D721Med (cell line): Measurements from ENCODE around the gene SMC3.

Experiments used
- DNase-seq: peaks from one replicate; pipeline ENCODE4 v3.0.0; 2011; ENCODE audit warnings: low spot score; ENCODE audit not compliant: insufficient read length
- FAIRE-seq: peaks from 2 replicates; lab custom pipeline; 2011; peaks lifted over from hg19 to GRCh38; lab: Jason Lieb, UNC
- TF ChIP-seq, protein P1 (sequence below): IDR thresholded peaks from 2 replicates; pipeline ENCODE4 v1.5.1; 2012; ENCODE audit warnings: mild to moderate bottlenecking, control low read depth; ENCODE audit not compliant: insufficient read depth; ENCODE audit errors: missing control alignments

SMC3 gene

DNA sequence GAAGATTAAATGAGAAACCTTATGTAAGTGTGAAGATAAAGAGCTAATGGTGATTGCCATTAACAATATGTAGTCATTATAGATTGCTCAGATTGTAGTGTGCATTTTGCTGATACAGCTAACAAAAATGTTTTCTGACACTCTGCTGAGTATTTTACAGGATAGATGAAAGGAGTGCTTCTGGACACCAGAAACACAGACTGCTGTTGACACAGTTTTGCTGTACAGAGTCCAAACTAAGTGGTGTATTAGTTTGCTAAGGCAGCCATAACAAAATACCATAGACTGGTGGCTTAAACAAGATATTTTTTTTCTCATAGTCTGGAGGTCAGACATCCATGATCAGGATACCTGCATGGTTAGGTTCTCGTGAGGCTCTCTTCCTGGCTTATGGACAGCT is 2.2 kb downstream of the SMC3 start:
- FAIRE-seq (no peak), DNase-seq (no peak)
- TF ChIP-seq, protein P1, sequence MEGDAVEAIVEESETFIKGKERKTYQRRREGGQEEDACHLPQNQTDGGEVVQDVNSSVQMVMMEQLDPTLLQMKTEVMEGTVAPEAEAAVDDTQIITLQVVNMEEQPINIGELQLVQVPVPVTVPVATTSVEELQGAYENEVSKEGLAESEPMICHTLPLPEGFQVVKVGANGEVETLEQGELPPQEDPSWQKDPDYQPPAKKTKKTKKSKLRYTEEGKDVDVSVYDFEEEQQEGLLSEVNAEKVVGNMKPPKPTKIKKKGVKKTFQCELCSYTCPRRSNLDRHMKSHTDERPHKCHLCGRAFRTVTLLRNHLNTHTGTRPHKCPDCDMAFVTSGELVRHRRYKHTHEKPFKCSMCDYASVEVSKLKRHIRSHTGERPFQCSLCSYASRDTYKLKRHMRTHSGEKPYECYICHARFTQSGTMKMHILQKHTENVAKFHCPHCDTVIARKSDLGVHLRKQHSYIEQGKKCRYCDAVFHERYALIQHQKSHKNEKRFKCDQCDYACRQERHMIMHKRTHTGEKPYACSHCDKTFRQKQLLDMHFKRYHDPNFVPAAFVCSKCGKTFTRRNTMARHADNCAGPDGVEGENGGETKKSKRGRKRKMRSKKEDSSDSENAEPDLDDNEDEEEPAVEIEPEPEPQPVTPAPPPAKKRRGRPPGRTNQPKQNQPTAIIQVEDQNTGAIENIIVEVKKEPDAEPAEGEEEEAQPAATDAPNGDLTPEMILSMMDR, result no peak

DNA sequence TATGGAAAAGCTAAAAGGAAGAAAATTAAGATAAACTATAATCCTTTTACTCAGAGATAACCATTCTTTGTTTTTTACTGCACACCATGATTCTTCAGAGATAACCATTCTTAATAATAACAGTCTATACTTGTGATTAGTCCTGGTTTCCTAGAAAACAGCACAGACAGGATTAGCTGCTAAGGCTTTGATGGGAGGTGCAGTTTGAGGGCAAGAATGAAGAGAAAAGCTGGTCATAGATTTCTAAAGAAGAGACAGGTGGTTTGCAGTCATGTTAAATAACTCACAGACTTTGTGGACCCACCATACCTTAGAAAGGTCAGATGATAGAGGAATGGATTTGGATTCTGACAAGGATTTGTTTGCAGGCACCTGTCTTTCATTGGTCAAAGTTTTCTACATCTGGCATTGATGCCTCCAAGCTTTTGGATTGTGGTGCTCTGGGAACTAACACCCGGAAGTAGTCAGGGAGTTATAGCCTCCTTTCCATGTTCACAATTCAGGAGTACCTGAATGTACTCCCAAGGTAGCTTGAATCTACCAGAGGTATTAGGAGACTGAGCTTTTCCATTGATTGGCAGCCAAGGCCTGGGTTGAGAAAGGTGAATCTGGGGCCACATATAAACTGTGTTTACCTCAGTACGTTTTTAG is 3.7 kb downstream of the SMC3 start:
- DNase-seq, result no peak
- FAIRE-seq, result no peak

DNA sequence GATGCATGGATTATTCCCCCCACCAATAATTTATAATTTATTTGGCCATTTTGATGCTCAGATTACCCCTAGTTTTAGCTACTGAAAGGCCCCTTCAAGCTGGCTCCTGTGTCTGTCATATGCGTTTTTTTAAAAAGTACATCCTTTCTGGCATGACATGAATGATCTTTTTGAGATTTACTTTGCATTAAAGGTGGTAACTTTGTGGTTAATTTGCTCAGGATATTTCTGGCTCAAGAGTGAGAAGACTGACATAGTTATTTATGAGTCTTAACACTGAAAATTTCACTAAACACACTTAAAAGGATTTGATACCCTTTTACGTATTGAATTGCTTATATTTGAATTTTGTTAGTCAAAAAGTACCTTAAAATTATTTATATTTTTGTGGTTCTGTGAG is 5.4 kb downstream of the SMC3 start:
- no peak for FAIRE-seq
- DNase-seq, result no peak
- TF ChIP-seq, protein P1, result no peak

More for the DNA sequence above, 3.7 kb downstream of the SMC3 start:
- TF ChIP-seq, protein P1, result no peak

DNA sequence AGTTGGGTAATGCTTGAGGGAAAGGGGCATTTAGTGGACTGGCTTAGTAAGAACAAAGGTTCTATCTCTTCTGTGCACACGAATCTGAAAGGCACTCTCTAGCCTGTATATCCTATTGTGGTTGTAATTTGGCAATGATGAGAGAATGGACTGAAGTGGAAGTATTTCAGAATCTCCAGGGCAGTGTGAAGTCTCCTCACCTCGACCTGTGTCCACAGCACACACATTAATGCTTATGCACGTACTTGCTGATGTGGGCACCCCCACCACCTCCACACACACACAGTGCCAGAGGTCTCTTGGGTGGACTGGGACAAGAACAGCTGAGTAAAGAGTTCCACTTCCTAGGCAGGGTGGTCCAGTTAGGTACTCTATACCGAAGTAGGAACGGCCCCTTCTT is 6.9 kb downstream of the SMC3 start:
- DNase-seq (no peak), FAIRE-seq (no peak)
- TF ChIP-seq, protein P1, result no peak

DNA sequence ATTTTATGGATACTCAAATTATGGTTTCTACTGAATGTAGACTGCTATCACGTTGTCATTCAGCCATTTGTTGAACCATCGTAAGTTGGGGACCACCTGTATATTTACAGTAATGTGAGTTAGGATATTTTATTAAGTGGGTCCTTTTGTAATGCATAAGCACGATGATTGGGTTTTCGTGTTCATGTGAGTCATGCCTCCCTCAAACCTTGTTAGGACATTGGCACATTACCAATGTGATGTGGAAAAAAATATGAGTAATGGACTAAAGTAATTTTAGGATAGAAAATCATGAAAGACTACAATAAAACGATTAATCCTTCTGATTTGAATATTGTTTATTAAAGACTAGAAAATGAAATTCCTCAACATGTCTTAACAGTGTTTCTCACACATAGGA is 8.7 kb downstream of the SMC3 start:
- DNase-seq (no peak), FAIRE-seq (no peak)
- TF ChIP-seq, protein P1, result no peak

DNA sequence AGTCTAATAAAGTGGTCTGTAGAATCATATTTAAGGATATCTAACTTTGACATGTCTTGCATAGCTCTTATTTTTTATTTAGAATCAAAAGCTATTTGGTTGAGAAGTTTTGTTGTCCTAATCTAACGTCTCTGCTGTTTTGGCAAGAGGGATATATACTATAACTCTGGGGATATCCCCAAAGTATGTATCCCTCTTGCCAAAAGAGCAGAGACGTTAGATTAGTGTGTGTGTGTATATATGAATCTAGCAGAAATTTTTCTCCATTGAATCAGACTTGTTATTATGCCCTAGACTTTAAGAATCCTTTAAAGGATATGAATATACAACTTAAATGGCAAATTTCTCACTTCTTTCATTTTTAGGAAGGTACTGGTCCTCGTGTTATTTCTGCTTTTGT is 9.6 kb downstream of the SMC3 start:
- TF ChIP-seq, protein P1, result no peak
- FAIRE-seq (no peak), DNase-seq (no peak)

DNA sequence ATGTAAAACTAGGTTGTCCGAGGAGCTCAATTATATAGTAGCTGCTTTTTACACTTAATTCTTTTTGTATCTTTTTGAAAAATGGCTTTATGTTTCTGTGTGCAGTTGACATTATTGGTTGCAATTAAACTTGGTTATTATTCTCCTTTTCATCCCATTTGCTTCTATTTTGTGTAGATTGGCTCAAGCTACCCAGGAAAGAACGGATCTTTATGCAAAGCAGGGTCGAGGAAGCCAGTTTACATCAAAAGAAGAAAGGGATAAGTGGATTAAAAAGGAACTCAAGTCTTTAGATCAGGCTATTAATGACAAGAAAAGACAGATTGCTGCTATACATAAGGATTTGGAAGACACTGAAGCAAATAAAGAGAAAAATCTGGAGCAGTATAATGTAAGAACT is 16.5 kb downstream of the SMC3 start:
- DNase-seq (no peak), FAIRE-seq (no peak)
- TF ChIP-seq, protein P1, result no peak
